Transverse colon (tissue), 4 donors: ENCODE measurements around the gene C1QTNF12. TPM values are rescaled to one million over a fixed set of nuclear protein-coding genes. Genes with fewer than 3 reads are reported as not detected.

ENCODE experiments used
- DNase-seq: peaks from one replicate; pipeline ENCODE4 v3.0.0-alpha.2; 2019
- H3K27ac ChIP-seq, 4 donors: fragments of 200-600 bp; sonication (generic); 2 replicates each; pipeline ENCODE4 v1.5.1; 2016 to 2018; ENCODE audit warnings: inconsistent platforms in 4 of 4
- H3K27me3 ChIP-seq: fragments of 200-600 bp; sonication (generic); 2 replicates; pipeline ENCODE4 v1.5.1; 2017; ENCODE audit warnings: inconsistent platforms
- H3K36me3 ChIP-seq, 4 donors: fragments of 200-600 bp; sonication (generic); 2 replicates each; pipeline ENCODE4 v1.5.1; 2017 to 2019; ENCODE audit warnings: inconsistent platforms in 4 of 4
- H3K4me1 ChIP-seq, 4 donors: fragments of 200-600 bp; sonication (generic); 2 replicates each; pipeline ENCODE4 v1.5.1; 2017 to 2020; ENCODE audit warnings: inconsistent platforms in 4 of 4
- H3K4me3 ChIP-seq, 4 donors: fragments of 200-600 bp; sonication (generic); 1 replicate in 1 of 4; 2 replicates in 3 of 4; pipeline versions ENCODE4 v1.5.1 to v1.6.1; 2017 to 2019; ENCODE audit warnings: inconsistent platforms in 4 of 4
- H3K9me3 ChIP-seq, 2 donors: fragments of 200-600 bp; sonication (generic); 2 replicates each; pipeline ENCODE4 v1.5.1; 2017 to 2019; ENCODE audit warnings: inconsistent platforms in 2 of 2
- CTCF ChIP-seq, 5 experiments: fragments of 200-600 bp in 3 of 5; fragments of 450-650 bp in 2 of 5; sonication (generic) in 3 of 5; IDR thresholded peaks; 1 replicate in 2 of 5; 2 replicates in 3 of 5; pipeline ENCODE4 v1.5.1; 2016 to 2017; ENCODE audit warnings: antibody characterized with exemption in 5 of 5, inconsistent platforms in 3 of 5, mild to moderate bottlenecking in 2 of 5, moderate library complexity in 1 of 5
- EP300 ChIP-seq: sonication (generic); formaldehyde crosslinking; IDR thresholded peaks from one replicate; pipeline ENCODE4 v1.6.1; 2017; ENCODE audit warnings: antibody characterized with exemption, low read depth
- POLR2A ChIP-seq: fragments of 450-650 bp; IDR thresholded peaks from one replicate; pipeline ENCODE4 v1.6.1; 2016; ENCODE audit warnings: antibody characterized with exemption, mild to moderate bottlenecking, moderate library complexity
- POLR2AphosphoS5 ChIP-seq, 3 donors: sonication (generic); formaldehyde crosslinking; IDR thresholded peaks; one replicate each; pipeline ENCODE4 v1.6.1; 2016; ENCODE audit warnings: antibody characterized with exemption in 3 of 3
- WGBS, 2 donors: methylation state at CpG; one replicate each; pipeline ENCODE4 v1.1.5; 2018; ENCODE audit warnings: low coverage in 1 of 2; 5-methylcytosine and 5-hydroxymethylcytosine counted together
- in situ Hi-C, 4 donors: fragments of 200-750 bp; cut with MboI; loops; one replicate each; pipeline versions ENCODE4 v1.15.0 to v1.15.1; 2017; ENCODE audit warnings: low sequenced_read_pairs in 3 of 4, low pct_ligation_motif_present in 1 of 4, low pct_unique_long_range_greater_than_20kb in 1 of 4
- intact Hi-C: fragments of 100-400 bp; cut with DNase I; formaldehyde crosslinking; loops from one replicate; pipeline ENCODE4 v1.15.1; 2023; ENCODE audit warnings: low total_unique reads
- total RNA-seq, 4 donors: library from RNA; depleted of rRNA; stranded (reverse); fragments of >200 nt; gene quantifications; one replicate each; pipeline ENCODE4 v1.1.0, GENCODE V29; 2016

Gene C1QTNF12
- total RNA-seq, 4 donors from 2014 or later = 11.9 to 52.8 (median 15.7) TPM; not detected in 1

- H3K27me3 ChIP-seq = peaks cover 19% of the 10 kb centered on the region
- TF ChIP-seq POLR2AphosphoS5 (IDR thresholded peaks at IDR 0.05) (no peak), CTCF (IDR thresholded peaks at IDR 0.05) (no peak), EP300 (no peak), POLR2A (no peak)
- H3K36me3 ChIP-seq = peaks cover 0 to 4% (median 0%) of the 10 kb centered on the region in 4 donors
- H3K4me1 ChIP-seq = peaks cover 22 to 46% (median 43%) of the 10 kb centered on the region in 4 donors
- peak overlapping the region in 3 of 4 donors; percentile 24 to 40 (median 32) for H3K4me3 ChIP-seq
- in situ Hi-C loops = no loop called here
- peak overlapping the region in 1 of 4 donors; percentile 9 for H3K27ac ChIP-seq
- intact Hi-C loops = no loop called here
- WGBS, 2 donors = 88 to 100% methylated on average over 5 to 96 of the region's 98 CpGs
- no peak for DNase-seq
- H3K9me3 ChIP-seq = no peaks in the 10 kb centered on the region
Observed at GRCh38 chr1:1232796-1233566, 13.5 kb downstream of the C1QTNF12 start.

DNA sequence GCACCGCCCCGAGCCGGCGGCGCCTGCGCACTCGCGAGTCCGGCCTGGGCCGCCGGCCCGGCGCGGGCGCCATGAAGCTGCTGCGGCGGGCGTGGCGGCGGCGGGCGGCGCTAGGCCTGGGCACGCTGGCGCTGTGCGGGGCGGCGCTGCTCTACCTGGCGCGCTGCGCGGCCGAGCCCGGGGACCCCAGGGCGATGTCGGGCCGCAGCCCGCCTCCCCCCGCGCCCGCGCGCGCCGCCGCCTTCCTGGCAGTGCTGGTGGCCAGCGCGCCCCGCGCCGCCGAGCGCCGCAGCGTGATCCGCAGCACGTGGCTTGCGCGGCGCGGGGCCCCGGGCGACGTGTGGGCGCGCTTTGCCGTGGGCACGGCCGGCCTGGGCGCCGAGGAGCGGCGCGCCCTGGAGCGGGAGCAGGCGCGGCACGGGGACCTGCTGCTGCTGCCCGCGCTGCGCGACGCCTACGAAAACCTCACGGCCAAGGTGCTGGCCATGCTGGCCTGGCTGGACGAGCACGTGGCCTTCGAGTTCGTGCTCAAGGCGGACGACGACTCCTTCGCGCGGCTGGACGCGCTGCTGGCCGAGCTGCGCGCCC is 14.2 kb downstream of the C1QTNF12 start, which contains the start of gene B3GALT6:
TSS of gene B3GALT6 (plus strand) at position 30 of the 588 bp plus-strand sequence. CDS start at position 72, 42 bp downstream.
- Histone ChIP-seq H3K36me3 (peaks cover 0 to 9% (median 0%) of the 10 kb centered on the region in 4 donors), H3K27ac (peak within 1 kb of the TSS; percentile 97 to 98 (median 98)), H3K4me1 (peaks cover 19 to 40% (median 36%) of the 10 kb centered on the region in 4 donors), H3K9me3 (no peaks in the 10 kb centered on the region), H3K4me3 (peak within 1 kb of the TSS; percentile 87 to 100 (median 98)), H3K27me3 (peaks cover 12% of the 10 kb centered on the region)
- intact Hi-C loops = no loop called here
- in situ Hi-C loops = no loop called here
- no peak for TF ChIP-seq POLR2A
- TF ChIP-seq EP300 = no peak
- TF ChIP-seq POLR2AphosphoS5 (IDR thresholded peaks at IDR 0.05) = no peak
- no peak for TF ChIP-seq CTCF (IDR thresholded peaks at IDR 0.05)
- 17% methylated on average over 48 of the region's 100 CpGs; no CpG with 5 or more reads in 1 of the 2 donors for WGBS, 2 donors
- no peak for DNase-seq

- 0% methylated on average over 34 of the region's 99 CpGs; no CpG with 5 or more reads in 1 of the 2 donors for WGBS, 2 donors
- intact Hi-C loops (no loop called here), in situ Hi-C loops (no loop called here)
- Histone ChIP-seq H3K9me3 (no peaks in the 10 kb centered on the region), H3K36me3 (peaks cover 0 to 11% (median 2%) of the 10 kb centered on the region in 4 donors), H3K4me3 (peak within 1 kb of the TSS; percentile 87 to 100 (median 98)), H3K27ac (peak within 1 kb of the TSS; percentile 97 to 98 (median 98)), H3K4me1 (peaks cover 19 to 34% (median 30%) of the 10 kb centered on the region in 4 donors), H3K27me3 (peaks cover 5% of the 10 kb centered on the region)
- no peak for TF ChIP-seq EP300
- TF ChIP-seq POLR2A = peak; percentile 82
- TF ChIP-seq CTCF (IDR thresholded peaks at IDR 0.05) = peak in 1 of 5 experiments; percentile 9
- TF ChIP-seq POLR2AphosphoS5 (IDR thresholded peaks at IDR 0.05) = peak; percentile 82 to 90 (median 88)
- DNase-seq = peak; percentile 97
Observed at GRCh38 chr1:1231400-1232207, 14.9 kb downstream of the C1QTNF12 start, which contains the start of gene SDF4. Gene SDF4, minus strand, starts transcription at chr1:1232001. Its CDS starts 3,229 bp downstream, at chr1:1228772.
